Activated CD8-positive, alpha-beta memory T cell treated with anti-CD3 and anti-CD28 coated beads for 48 hours (primary cell): ENCODE data around the gene SLC25A52.
"Not testable (repeated sequence)": the region's sequence is repeated elsewhere in the genome, so short reads cannot be mapped to it uniquely, and the experiment has no call there.

Source experiments
- DNase-seq, 3 experiments: peaks; one replicate each; pipeline ENCODE4 v3.0.0-alpha.2; 2020; ENCODE audit warnings: low read depth in 2 of 3, low spot score in 2 of 3

SLC25A52 gene

DNA sequence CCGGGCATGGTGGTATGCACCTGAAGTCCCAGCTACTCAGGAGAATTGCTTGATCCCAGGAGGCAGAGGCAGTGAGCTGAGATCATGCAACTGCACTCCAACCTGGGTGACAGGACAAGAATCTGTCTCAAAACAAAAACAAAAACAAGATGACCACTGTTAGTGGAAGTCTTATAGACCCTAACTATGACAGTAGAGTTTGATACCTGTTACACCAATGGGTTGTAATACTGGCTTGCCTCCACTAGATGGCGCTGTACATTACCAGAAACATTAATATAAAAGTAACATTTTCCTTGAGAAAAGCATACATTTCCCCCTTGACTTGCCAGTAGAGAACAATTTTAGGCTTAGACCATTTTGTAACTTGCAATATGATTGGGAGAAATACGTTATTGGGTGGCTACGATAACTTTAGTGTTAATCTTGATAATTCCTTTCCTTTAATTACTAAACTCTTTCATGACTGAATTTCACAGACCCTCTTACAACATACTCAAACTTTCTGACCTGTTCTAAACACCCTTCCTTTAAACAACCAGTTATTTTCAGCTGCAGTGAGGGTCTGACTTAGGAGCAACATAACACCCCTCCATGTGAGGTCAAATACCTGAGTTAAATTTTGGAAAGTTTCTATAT is 19.5 kb downstream of the SLC25A52 start:
- peak in 1 of 3 experiments; percentile 49 for DNase-seq

DNA sequence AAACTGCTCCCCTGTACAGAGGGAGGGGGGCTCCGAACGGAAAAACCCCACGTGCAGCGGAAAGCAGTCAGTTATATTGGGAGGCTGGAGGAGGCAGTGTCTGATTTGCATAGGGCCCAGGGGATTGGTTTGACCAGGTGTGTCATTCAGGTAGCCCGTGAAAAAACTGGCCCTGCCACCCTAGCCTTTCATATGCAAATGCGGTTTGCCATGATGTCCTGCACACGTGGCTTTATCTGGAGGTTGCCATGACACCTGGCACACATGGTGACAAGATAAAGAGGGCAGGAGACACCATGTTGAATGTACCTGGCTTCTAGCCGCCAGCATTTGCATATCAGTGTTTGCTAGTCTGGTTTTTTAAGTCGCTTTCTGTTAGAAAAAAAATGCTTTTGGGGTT is 20.5 kb downstream of the SLC25A52 start:
- no peak for DNase-seq

- DNase-seq, result no peak
Measured at GRCh38 chr18:31739651-31740050, 21.0 kb downstream of the SLC25A52 start.

GRCh38 chr18:31738460-31739407 is 21.9 kb downstream of the SLC25A52 start:
- no peak for DNase-seq

- DNase-seq, result no peak
Measured at GRCh38 chr18:31736630-31737029, 24.1 kb downstream of the SLC25A52 start.

- DNase-seq, result no peak
Measured at GRCh38 chr18:31731628-31732027, 29.1 kb downstream of the SLC25A52 start.

DNA sequence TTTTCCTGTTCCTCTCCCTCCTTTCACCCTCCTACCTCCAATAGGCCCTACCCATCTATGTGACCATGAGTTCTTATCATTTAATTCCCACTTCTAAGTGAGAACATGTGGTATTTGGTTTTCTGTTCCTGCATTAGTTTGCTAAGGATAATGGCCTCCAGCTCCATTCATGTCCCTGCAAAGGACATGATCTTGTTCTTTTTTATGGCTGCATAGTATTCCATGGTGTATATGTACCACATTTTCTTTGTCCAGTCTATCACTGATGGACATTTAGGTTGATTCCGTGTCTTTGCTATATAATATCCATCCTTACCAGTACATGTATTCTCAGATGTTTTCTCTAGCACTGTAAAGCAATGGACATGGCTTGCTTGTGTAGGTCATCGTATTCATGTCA is 31.5 kb downstream of the SLC25A52 start:
- DNase-seq, result not testable (repeated sequence)

- DNase-seq, result no peak
Measured at GRCh38 chr18:31723990-31724711, 36.5 kb downstream of the SLC25A52 start.

DNA sequence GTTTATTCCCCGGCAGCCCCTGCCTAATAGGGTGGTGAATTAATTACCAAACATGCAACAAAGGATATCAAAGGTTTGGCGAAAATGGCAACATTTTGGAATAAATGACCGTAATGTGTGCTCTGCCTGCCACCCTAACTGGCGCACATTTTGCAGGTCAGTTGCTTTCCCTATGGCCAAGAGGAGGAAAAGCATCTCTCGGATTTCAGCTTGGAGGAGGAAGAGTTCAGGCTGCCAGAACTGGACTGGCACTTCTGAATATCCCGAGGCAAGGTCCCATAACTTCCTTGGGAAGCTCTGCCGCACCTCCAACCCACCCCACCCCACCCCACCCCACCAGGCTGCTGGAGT is 37.1 kb downstream of the SLC25A52 start:
- no peak for DNase-seq

- peak; percentile 39 to 64 (median 55) for DNase-seq
Measured at GRCh38 chr18:31722369-31722957, 38.2 kb downstream of the SLC25A52 start.

GRCh38 chr18:31721601-31722000 is 39.1 kb downstream of the SLC25A52 start:
- DNase-seq, result no peak

DNA sequence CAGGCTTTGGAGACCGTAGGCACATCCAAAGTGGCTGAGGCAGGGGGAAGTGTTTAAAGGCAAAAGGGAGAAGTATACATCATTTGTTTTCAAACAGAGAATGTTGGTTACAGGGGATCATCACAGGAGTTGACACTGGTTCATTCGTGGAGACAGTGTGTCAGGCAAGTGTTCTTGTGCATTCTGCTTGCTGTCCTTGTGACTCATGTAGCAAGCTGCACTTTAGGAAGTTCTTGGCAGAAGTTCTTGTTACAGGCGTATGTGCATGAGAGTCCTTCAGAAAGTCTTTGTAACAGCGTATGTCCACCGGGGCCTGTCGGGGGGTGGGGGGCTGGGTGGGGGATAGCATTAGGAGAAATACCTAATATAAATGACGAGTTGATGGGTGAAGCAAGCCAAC is 39.8 kb downstream of the SLC25A52 start:
- DNase-seq, result no peak

GRCh38 chr18:31719363-31720006 is 41.2 kb downstream of the SLC25A52 start:
- no peak for DNase-seq

DNA sequence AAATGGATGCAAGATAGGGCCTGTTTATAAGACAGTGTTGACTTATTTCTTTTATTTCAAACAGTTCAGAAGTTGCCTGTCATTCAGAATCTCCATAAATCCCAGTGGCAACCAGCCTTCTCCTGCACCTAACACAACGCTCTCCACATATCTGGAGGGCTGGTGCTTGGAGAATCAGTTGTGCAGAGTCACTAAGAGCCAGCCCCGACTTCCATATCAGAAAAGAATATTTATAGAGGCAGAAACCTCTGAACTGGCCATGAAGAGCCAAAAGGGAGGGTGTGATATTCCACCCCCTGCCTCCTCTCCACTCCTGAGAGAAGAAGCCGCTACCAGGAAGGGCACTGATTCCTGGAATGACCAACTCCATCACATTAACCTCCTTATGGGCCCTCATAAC is 42.3 kb downstream of the SLC25A52 start:
- DNase-seq, result no peak

DNA sequence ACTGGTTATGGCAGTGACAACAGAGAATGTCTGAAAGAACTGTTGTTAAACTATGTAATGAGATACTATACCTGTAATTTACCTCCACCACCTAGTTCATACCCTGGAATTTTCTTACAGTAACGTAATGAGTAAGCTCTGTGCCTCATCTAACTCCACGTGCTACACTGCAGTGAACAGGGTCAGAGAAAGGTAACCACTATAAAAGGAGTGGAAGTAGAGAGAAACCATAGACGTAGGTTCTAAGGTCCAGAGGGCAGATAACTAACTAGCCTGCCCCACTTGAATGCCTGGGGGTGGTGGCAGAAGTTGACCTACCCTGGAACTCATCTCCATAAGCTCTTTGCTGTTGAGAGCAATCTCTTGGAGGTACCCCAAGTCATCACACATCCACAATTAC is 44.3 kb downstream of the SLC25A52 start:
- DNase-seq, result no peak

DNA sequence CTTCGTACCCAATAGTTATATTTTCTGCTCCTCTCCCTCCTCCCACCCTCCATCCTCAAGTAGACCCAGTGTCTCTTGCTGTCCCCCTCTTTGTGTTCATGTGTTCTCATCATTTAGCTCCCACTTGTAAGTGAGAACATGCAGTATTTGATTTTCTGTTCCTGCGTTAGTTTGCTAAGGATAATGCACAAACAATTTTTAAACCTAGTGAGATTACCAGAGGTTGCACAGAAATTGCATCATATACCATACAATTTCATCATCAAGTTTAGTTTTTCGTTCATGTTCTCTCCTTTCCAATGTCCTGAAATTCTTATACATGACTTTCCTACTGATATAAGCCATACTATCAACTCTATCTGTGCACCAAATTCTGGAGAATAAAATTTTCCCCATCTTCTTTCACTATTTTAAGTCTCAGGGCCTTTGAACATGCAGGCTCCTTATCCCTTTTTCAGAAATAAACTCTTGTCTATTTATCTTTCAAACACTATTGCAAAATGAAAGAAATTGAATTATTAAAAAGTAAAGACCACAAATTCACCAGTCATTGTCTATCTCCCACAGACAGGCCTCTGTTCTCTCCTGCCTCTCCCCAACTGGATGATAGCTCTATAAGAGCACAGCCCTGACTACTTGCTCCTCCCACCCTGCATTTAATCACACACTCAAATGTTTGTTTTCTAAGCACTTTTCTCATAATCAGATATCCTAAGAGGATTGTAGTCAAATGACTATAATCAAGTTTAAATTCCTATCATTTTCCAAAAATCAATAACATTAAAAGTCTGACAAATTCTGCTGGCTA is 49.1 kb downstream of the SLC25A52 start:
- DNase-seq, result no peak

DNA sequence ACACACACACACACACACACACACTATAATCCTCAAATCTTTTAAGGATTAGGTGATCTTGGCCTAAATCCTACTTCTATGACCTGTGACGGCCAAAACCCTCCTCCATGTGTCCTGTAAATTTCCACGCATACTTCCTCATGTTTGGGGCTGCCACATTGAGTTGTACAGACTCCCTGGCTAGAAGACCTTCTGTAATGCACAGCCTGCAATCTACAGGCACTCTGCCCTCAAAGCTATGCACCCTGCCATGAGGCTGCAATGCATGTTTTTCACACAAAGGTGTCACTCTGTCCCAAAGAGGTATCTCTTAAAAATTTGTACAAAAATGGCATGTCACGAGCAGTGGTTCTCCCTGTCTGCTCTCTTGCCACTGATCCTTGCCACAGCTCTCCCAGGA is 49.9 kb downstream of the SLC25A52 start:
- DNase-seq, result no peak
